ENCODE measurements around the gene PSMD5. TPM values are rescaled to one million over a fixed set of nuclear protein-coding genes. Genes with fewer than 3 reads are reported as not detected.

PSMD5 gene
- total and polyA plus RNA-seq, 10 of the 15 experiments (the other 5 are each of a cell fraction or from before 2014, with no cell fraction given) = 8.8 to 47.7 (median 25.1) TPM

GRCh38 chr9:120776788-120777187, 65.9 kb downstream of the PSMD5 start:
- no peaks in the 10 kb centered on the region for H3K27me3 ChIP-seq (replicated peaks in 1 of 2; ENCODE audit: control insufficient read depth in 2 of 2, insufficient read depth in 2 of 2, low read length in 1 of 2)
- in situ Hi-C loops (cut with MboI) = no loop called here
- BruUV-seq (replicated peaks) = no TSS peak
- H3K36me3 ChIP-seq (ENCODE audit: control insufficient read depth in 2 of 2, insufficient read depth in 2 of 2, low read length in 1 of 2) = peaks cover 1 to 31% of the 10 kb centered on the region in 2 experiments; a peak in 3 of 4 replicates
- no peak overlapping the region for H3K4me3 ChIP-seq
- H3K27ac ChIP-seq (ENCODE audit: control insufficient read depth, insufficient read depth) = no peak overlapping the region
- no peaks in the 10 kb centered on the region for H3K4me1 ChIP-seq (ENCODE audit: control insufficient read depth, insufficient read depth, low read length)
- H3K9me3 ChIP-seq (replicated peaks; ENCODE audit: control insufficient read depth, insufficient read depth, low read length) = no peaks in the 10 kb centered on the region
- intact Hi-C loops (cut with micrococcal nuclease; ENCODE audit: unreplicated experiment) = no loop called here
- TF ChIP-seq MXI1 (IDR thresholded peaks at IDR 0.05; ENCODE audit: low read depth, low read length) (no peak), ETV6 (conservative IDR thresholded peaks at IDR 0.05 in 1 of 2, IDR thresholded peaks at IDR 0.05 in 1 of 2; ENCODE audit: borderline replicate concordance in 1 of 2, low read depth in 1 of 2) (no peak), SIN3A (IDR thresholded peaks at IDR 0.05; ENCODE audit: low read depth, low read length) (no peak), RAD21 (IDR thresholded peaks at IDR 0.05; ENCODE audit: insufficient read depth, low read depth, low read length) (no peak), SKIL (IDR thresholded peaks at IDR 0.05; ENCODE audit: low read depth, poor library complexity, severe bottlenecking) (no peak), IKZF1 (conservative IDR thresholded peaks at IDR 0.05) (no peak), PBX3 (IDR thresholded peaks at IDR 0.05; ENCODE audit: insufficient replicate concordance, low read depth, low read length) (no peak), MYC (IDR thresholded peaks at IDR 0.05; ENCODE audit: insufficient read depth, insufficient read length, insufficient replicate concordance, low read length, severe bottlenecking) (no peak)
- TF ChIP-seq, protein P1, sequence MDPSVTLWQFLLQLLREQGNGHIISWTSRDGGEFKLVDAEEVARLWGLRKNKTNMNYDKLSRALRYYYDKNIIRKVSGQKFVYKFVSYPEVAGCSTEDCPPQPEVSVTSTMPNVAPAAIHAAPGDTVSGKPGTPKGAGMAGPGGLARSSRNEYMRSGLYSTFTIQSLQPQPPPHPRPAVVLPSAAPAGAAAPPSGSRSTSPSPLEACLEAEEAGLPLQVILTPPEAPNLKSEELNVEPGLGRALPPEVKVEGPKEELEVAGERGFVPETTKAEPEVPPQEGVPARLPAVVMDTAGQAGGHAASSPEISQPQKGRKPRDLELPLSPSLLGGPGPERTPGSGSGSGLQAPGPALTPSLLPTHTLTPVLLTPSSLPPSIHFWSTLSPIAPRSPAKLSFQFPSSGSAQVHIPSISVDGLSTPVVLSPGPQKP (IDR thresholded peaks at IDR 0.05; ENCODE audit: low read depth, low read length) = no peak
- RAD21 ChIA-PET (ENCODE audit: unreplicated experiment) = no interaction called here
- POLR2A ChIA-PET = no interaction called here
- SMC1A ChIA-PET (ENCODE audit: uncharacterized antibody, unreplicated experiment) = interaction anchor here (1.0 kb wide), 1 partner anchor 14 kb away, joined by 3 read pairs; no protein-coding TSS in a partner anchor
- H2AFZ ChIP-seq (ENCODE audit: control insufficient read depth, low read depth, low read length) = no peak overlapping the region
- H3K4me2 ChIP-seq (ENCODE audit: control insufficient read depth, insufficient read depth) = no peak overlapping the region
- 100% methylated on average over 1 of the region's 1 CpG for WGBS (ENCODE audit: insufficient coverage, insufficient replicate concordance, low lambda C conversion rate, missing lambda C conversion rate)
- no peaks in the 10 kb centered on the region for H4K20me1 ChIP-seq (ENCODE audit: control insufficient read depth, insufficient read depth)
- FAIRE-seq (no peak), DNase-seq (ENCODE audit: low read depth, low spot score) (no peak), ATAC-seq (no peak)
- CTCF ChIA-PET = interaction anchor here (1.3 kb wide), 1 partner anchor 9 kb away, joined by 3 read pairs; no protein-coding TSS in a partner anchor
- no peaks in the 10 kb centered on the region; the same call in 1 of the 2 replicates for H3K79me2 ChIP-seq (ENCODE audit: control insufficient read depth, insufficient read depth, low read length)
- no peak overlapping the region for H3K9ac ChIP-seq (ENCODE audit: control insufficient read depth, insufficient read depth, low read length)

All from GM12878 (cell line).